Breast epithelium (tissue), 4 donors: ENCODE results near the gene EIF3A. TPM values are rescaled to one million over a fixed set of nuclear protein-coding genes. Genes with fewer than 3 reads are reported as not detected.
"Not testable (repeated sequence)": the region's sequence is repeated elsewhere in the genome, so short reads cannot be mapped to it uniquely, and the experiment has no call there.

Experiments
- DNase-seq, 2 donors: peaks; one replicate each; pipeline ENCODE4 v3.0.0-alpha.2; 2019; ENCODE audit warnings: low spot score in 2 of 2
- H3K27ac ChIP-seq, 2 donors: fragments of 200-600 bp; sonication (generic) in 1 of 2; one replicate each; pipeline ENCODE4 v1.5.1; 2016 to 2019; ENCODE audit warnings: mild to moderate bottlenecking in 1 of 2
- H3K27me3 ChIP-seq, 2 donors: fragments of 200-600 bp; sonication (generic) in 1 of 2; one replicate each; pipeline versions ENCODE4 v1.5.1 to v1.6.0; 2017 to 2019; ENCODE audit warnings: control low read depth in 1 of 2, mild to moderate bottlenecking in 1 of 2
- H3K36me3 ChIP-seq: fragments of 200-600 bp; one replicate; pipeline ENCODE4 v1.5.1; 2019
- H3K4me1 ChIP-seq, 2 donors: fragments of 200-600 bp; sonication (generic); one replicate each; pipeline ENCODE4 v1.5.1; 2016 to 2019; ENCODE audit warnings: control low read depth in 1 of 2
- H3K4me3 ChIP-seq, 3 donors: fragments of 200-600 bp; sonication (generic); 1 replicate in 2 of 3; 2 replicates in 1 of 3; pipeline ENCODE4 v1.5.1; 2016 to 2019; ENCODE audit warnings: mild to moderate bottlenecking in 3 of 3, moderate library complexity in 2 of 3
- H3K9me3 ChIP-seq, 2 donors: fragments of 200-600 bp; sonication (generic) in 1 of 2; one replicate each; pipeline ENCODE4 v1.5.1; 2016 to 2019; ENCODE audit warnings: control low read depth in 1 of 2
- CTCF ChIP-seq, 3 donors: fragments of 450-650 bp; IDR thresholded peaks; one replicate each; pipeline ENCODE4 v1.5.1; 2016 to 2017; ENCODE audit warnings: antibody characterized with exemption in 3 of 3, mild to moderate bottlenecking in 3 of 3, moderate library complexity in 3 of 3
- POLR2A ChIP-seq: fragments of 450-650 bp; IDR thresholded peaks from one replicate; pipeline ENCODE4 v1.6.1; 2016; ENCODE audit warnings: antibody characterized with exemption, mild to moderate bottlenecking, moderate library complexity
- POLR2AphosphoS5 ChIP-seq, 3 donors: sonication (generic); formaldehyde crosslinking; IDR thresholded peaks; one replicate each; pipeline ENCODE4 v1.6.1; 2017; ENCODE audit warnings: antibody characterized with exemption in 3 of 3
- intact Hi-C: fragments of 100-400 bp; cut with DNase I; formaldehyde crosslinking; loops from one replicate; pipeline ENCODE4 v1.15.1; 2023; ENCODE audit warnings: low total_unique reads
- total RNA-seq, 3 donors: library from RNA; depleted of rRNA; stranded (reverse); fragments of >200 nt; gene quantifications; one replicate each; pipeline ENCODE4 v1.1.0, GENCODE V29; 2016

EIF3A gene
- total RNA-seq, 3 donors from 2014 or later = 117 to 166 (median 124) TPM

GRCh38 chr10:119103903-119104653 lies 23.5 kb upstream of the EIF3A start, which contains the start of gene DENND10:
Gene DENND10, plus strand, starts transcription at chr10:119104113. Its CDS starts 30 bp downstream, at chr10:119104143.
- peak; percentile 68 to 79 for DNase-seq
- peaks cover 0 to 4% of the 10 kb centered on the region in 2 donors for H3K4me1 ChIP-seq
- peak within 1 kb of the TSS; percentile 70 to 81 for H3K27ac ChIP-seq
- no peaks in the 10 kb centered on the region for H3K9me3 ChIP-seq
- intact Hi-C loops = no loop called here
- H3K4me3 ChIP-seq = peak within 1 kb of the TSS; percentile 79 to 98 (median 92)
- H3K36me3 ChIP-seq = no peaks in the 10 kb centered on the region
- TF ChIP-seq CTCF (IDR thresholded peaks at IDR 0.05) (no peak), POLR2A (no peak), POLR2AphosphoS5 (IDR thresholded peaks at IDR 0.05) (peak in 1 of 3 donors; percentile 62)
- H3K27me3 ChIP-seq = no peaks in the 10 kb centered on the region

GRCh38 chr10:119103241-119103902 lies 22.8 kb upstream of the EIF3A start:
- Histone ChIP-seq H3K27me3 (no peaks in the 10 kb centered on the region), H3K4me3 (peak overlapping the region in 2 of 3 donors; percentile 92 to 98), H3K27ac (peak overlapping the region; percentile 70 to 81), H3K36me3 (no peaks in the 10 kb centered on the region), H3K9me3 (no peaks in the 10 kb centered on the region), H3K4me1 (peaks cover 0 to 4% of the 10 kb centered on the region in 2 donors)
- intact Hi-C loops = no loop called here
- no peak for TF ChIP-seq POLR2A
- no peak for TF ChIP-seq POLR2AphosphoS5 (IDR thresholded peaks at IDR 0.05)
- TF ChIP-seq CTCF (IDR thresholded peaks at IDR 0.05) = no peak
- no peak for DNase-seq

GRCh38 chr10:119101366-119102098 lies 20.9 kb upstream of the EIF3A start:
- TF ChIP-seq CTCF (IDR thresholded peaks at IDR 0.05) = no peak
- TF ChIP-seq POLR2A = no peak
- TF ChIP-seq POLR2AphosphoS5 (IDR thresholded peaks at IDR 0.05) = peak in 1 of 3 donors; percentile 31
- DNase-seq = peak in 1 of 2 donors; percentile 30
- Histone ChIP-seq H3K27me3 (no peaks in the 10 kb centered on the region), H3K9me3 (no peaks in the 10 kb centered on the region), H3K27ac (peak overlapping the region; percentile 26 to 76), H3K4me1 (peaks cover 0 to 4% of the 10 kb centered on the region in 2 donors), H3K4me3 (peak overlapping the region in 2 of 3 donors; percentile 42 to 47), H3K36me3 (no peaks in the 10 kb centered on the region)
- intact Hi-C loops = no loop called here

DNA sequence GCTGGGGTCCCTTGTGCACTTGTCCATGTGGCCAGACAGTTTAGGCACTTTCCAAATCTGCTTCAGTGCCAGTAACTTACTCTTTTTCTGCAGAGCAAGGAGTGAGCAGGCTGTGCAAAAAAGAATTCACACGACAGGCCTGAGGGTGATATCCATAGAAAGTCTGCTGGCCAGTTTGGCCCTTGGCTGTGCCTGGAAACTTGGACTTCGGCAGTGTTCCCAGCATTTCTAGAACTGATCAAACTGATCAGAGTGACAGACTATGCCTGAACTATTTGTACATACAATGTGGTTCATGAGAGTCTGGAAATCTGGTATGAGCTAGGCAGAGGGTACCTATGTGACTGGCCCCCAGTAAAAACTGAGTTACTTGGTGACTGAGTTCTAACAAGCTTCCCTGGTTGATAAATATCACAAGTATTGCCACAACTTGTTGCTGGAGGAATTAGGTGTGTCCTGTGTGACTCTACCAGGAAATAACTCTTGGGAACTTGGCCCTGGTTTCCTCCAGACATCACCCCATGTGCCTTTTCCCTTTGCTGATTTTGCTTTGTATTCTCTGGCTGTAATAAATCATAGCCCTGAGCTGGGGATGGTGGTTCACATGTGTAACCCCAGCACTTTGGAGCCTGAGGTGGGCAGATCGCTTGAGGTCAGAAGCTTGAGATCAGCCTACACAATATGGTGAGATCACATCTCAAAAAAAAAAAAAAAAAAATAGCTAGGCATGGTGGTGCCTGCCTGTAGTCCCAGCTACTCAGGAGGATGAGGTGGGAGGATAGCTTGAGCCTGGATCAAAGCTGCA lies 20.0 kb upstream of the EIF3A start:
- no peak for TF ChIP-seq POLR2A
- TF ChIP-seq POLR2AphosphoS5 (IDR thresholded peaks at IDR 0.05) = peak in 1 of 3 donors; percentile 15
- no peaks in the 10 kb centered on the region for H3K9me3 ChIP-seq
- H3K4me1 ChIP-seq = peaks cover 0 to 4% of the 10 kb centered on the region in 2 donors
- H3K27me3 ChIP-seq = no peaks in the 10 kb centered on the region
- H3K27ac ChIP-seq = peak overlapping the region; percentile 66 to 76
- no peak for DNase-seq
- H3K4me3 ChIP-seq = no peak overlapping the region
- no peaks in the 10 kb centered on the region for H3K36me3 ChIP-seq
- intact Hi-C loops = no loop called here

- no peaks in the 10 kb centered on the region for H3K4me1 ChIP-seq
- H3K36me3 ChIP-seq = no peaks in the 10 kb centered on the region
- H3K9me3 ChIP-seq = no peaks in the 10 kb centered on the region
- H3K27ac ChIP-seq = no peak overlapping the region
- TF ChIP-seq POLR2AphosphoS5 (IDR thresholded peaks at IDR 0.05) (no peak), POLR2A (no peak)
- no peak overlapping the region for H3K4me3 ChIP-seq
- no peak for DNase-seq
- intact Hi-C loops = no loop called here
- no peaks in the 10 kb centered on the region for H3K27me3 ChIP-seq
Observed at GRCh38 chr10:119098576-119098975, 18.0 kb upstream of the EIF3A start.

DNA sequence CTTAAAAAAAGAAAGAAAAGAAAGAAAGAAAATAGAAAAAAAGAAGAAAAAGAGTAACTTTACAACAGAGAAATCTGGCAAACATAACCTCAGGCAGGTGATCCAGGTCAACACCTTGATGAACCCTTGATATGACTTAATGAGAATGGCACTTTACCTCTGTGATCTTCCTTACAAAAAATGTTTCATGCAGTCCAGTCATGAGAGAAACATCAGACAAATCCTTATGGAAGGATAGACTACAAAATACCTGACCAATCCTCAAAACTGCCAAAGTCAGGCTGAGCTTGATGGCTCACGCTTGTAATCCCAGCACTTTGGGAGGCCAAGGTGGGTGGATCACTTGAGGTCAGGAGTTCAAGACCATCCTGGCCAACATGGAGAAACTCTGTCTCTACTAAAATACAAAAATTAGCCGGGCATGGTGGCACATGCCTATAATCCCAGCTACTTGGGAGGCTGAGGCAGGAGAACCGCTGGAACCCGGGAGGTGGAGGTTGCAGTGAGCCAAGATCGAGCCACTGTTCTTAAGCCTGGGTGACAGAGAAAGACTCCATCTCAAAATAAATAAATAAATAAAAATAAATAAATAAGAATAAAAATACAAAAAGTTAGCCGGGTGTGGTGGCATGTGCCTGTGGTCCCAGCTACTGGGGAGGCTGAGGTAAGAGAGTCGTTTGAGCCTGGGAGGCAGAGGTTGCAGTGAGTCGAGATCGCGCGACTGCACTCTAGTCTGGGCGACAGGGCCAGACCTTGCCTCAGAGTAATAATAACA lies 16.2 kb upstream of the EIF3A start:
- H3K4me1 ChIP-seq, H3K27me3 ChIP-seq, intact Hi-C loops, DNase-seq, H3K9me3 ChIP-seq, H3K27ac ChIP-seq, H3K36me3 ChIP-seq, H3K4me3 ChIP-seq: not testable (repeated sequence)
